ENCODE results near the gene SPTBN4.

DNA sequence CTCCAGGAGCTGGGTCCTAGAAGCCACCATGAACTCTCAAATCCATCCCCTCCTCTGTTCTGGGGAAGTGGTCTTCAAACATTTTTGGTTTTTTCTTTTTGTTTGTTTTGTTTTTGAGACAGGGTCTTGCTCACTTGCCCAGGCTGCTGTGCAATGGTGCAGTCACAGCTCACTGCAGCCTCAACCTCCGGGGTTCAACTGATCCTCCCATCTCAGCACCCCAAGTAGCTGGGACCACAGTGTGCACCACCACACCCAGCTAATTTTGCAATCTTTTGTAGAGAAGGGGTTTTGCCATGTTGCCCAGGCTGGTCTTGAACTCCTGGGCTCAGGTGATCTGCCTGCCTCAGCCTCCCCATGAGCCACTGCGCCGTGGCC lies 8.2 kb upstream of the SPTBN4 start:
- TF ChIP-seq, protein P1, sequence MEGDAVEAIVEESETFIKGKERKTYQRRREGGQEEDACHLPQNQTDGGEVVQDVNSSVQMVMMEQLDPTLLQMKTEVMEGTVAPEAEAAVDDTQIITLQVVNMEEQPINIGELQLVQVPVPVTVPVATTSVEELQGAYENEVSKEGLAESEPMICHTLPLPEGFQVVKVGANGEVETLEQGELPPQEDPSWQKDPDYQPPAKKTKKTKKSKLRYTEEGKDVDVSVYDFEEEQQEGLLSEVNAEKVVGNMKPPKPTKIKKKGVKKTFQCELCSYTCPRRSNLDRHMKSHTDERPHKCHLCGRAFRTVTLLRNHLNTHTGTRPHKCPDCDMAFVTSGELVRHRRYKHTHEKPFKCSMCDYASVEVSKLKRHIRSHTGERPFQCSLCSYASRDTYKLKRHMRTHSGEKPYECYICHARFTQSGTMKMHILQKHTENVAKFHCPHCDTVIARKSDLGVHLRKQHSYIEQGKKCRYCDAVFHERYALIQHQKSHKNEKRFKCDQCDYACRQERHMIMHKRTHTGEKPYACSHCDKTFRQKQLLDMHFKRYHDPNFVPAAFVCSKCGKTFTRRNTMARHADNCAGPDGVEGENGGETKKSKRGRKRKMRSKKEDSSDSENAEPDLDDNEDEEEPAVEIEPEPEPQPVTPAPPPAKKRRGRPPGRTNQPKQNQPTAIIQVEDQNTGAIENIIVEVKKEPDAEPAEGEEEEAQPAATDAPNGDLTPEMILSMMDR (IDR thresholded peaks at IDR 0.05) = no peak
- TF ChIP-seq POLR2A (IDR thresholded peaks at IDR 0.05) (no peak), EP300 (IDR thresholded peaks at IDR 0.05) (no peak)
